Bone marrow (tissue), 2 donors: ENCODE data around the gene RIPOR3.

Experiments
- DNase-seq, 2 donors: peaks; one replicate each; lab custom pipeline; 2025; lab: John Stamatoyannopoulos, UW

The RIPOR3 gene, protein sequence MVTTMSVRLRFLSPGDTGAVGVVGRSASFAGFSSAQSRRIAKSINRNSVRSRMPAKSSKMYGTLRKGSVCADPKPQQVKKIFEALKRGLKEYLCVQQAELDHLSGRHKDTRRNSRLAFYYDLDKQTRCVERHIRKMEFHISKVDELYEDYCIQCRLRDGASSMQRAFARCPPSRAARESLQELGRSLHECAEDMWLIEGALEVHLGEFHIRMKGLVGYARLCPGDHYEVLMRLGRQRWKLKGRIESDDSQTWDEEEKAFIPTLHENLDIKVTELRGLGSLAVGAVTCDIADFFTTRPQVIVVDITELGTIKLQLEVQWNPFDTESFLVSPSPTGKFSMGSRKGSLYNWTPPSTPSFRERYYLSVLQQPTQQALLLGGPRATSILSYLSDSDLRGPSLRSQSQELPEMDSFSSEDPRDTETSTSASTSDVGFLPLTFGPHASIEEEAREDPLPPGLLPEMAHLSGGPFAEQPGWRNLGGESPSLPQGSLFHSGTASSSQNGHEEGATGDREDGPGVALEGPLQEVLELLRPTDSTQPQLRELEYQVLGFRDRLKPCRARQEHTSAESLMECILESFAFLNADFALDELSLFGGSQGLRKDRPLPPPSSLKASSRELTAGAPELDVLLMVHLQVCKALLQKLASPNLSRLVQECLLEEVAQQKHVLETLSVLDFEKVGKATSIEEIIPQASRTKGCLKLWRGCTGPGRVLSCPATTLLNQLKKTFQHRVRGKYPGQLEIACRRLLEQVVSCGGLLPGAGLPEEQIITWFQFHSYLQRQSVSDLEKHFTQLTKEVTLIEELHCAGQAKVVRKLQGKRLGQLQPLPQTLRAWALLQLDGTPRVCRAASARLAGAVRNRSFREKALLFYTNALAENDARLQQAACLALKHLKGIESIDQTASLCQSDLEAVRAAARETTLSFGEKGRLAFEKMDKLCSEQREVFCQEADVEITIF

DNA sequence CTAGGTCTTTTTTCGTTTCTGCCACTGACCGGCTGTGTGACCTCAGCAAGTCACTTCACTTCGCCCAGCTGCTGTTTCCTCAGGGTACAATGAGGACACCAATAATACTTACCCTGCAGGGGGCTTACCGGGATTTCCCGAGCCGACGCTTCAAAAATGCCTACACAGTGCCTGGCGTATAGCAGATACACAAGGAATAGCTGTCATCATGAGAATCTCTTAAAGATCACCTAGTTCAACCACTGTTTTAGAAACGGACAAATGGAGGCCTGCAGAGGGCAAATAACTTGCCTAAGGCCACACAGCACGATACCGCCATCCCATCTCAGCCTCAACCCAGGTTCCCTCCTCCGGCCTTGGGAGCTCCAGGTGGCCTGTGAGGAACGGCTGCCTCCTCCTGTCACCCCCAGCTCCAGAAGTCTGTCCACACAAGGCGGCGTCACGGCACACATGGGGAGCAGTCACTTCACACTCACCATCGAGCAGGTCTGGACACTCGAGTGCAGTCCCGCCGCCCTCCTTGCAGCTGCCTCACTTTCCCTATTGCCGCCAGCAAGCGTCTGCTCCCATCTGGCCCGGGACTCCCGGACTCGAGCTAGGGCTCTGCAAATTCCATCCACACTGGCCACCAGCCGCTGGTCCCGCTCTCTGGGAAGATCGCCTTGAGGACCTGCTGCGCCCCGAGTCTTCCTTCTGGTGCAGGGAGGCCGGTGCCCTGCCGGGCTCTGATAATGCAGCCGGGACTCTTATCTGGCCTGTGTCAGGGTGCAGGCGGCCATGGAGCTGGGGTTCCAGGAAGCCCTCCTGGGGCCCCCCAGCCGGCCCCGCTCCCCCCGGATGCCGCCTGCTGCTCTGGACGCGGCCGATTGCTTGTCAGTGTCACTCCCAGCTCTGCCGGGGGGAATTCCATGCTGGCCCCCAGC, at the start of gene RIPOR3:
Gene RIPOR3, minus strand, starts transcription at position 893 of the 923 bp plus-strand sequence. Its CDS starts 414 bp downstream, at position 479.
- DNase-seq, result no peak

DNA sequence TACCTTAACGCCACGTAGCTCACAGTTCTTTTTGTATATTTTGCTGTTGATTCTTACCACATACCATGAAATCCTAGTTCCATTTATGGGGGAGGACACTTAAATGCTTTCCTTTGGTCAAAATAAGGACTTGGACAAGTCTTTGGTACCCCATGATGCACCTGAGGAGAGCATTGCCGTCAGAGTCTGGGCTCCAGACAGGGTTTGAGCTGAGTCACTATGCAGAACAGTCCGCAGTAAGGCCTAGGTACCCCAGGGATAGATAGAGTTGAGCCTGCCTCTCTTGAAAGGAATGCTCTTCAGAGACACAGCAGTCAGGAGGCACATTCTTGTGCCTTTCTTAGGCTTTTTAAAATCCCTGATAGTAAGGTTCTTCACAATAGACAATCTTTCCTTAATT, 46.0 kb upstream of the RIPOR3 start:
- no peak for DNase-seq

DNA sequence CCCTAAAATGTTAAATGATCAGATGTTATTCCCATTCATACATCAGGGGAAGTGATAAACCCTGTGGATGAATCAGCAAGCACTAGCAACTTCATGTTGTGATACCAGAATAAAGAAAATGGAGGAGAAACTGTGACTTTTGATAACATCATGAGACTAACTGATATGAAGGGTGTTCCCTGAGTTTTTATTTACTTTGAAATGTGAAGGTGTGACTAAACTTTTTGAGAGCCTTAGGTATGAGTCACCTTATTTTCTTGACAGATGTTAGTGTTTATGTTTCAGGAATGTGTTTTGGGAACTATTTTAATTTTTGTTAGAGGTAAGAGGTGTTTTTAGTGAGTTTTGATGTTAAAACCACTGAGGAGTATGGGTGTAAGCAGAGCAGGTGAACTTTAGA, 44.5 kb upstream of the RIPOR3 start:
- DNase-seq, result no peak

DNA sequence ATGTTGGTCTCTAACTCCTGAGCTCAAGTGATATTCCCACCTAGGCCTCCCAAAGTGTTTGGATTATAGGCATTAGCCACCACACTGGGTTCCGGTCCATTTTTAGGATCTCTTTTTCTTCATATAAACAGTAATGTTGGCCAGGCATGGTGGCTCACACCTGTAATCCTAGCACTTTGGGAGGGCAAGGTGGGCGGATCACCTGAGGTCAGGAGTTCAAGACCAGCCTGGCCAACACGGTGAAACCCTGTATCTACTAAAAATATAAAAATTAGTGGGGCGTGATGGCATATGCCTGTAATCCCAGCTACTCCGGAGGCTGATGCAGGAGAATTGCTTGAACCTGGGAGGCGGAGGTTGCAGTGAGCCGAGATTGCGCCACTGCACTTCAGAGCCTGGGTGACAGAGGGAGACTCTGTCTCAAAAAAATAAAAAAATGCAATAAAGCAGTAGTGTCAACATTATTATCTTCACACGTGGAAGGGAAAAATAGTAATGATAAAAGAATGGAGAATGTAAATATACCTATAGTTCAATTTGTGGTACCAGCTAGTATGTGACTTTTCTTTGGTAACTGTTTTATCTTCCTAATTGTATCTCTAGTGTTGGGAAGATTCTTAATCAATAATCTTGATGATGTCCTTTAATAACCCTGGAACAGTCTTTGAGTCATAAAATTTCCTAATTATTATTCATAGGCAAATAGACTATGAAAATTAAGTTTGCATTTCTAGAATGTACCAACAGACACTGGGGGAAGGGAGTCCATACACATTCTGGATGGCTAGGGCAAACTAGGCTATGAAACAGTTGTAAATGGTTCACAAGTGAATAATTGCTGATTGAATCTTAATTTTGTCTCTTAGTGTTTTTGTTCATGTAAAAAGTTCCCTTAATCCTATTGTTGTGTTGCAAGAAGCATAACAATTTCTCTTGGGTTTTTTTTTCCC, 43.7 kb upstream of the RIPOR3 start:
- DNase-seq, result no peak

DNA sequence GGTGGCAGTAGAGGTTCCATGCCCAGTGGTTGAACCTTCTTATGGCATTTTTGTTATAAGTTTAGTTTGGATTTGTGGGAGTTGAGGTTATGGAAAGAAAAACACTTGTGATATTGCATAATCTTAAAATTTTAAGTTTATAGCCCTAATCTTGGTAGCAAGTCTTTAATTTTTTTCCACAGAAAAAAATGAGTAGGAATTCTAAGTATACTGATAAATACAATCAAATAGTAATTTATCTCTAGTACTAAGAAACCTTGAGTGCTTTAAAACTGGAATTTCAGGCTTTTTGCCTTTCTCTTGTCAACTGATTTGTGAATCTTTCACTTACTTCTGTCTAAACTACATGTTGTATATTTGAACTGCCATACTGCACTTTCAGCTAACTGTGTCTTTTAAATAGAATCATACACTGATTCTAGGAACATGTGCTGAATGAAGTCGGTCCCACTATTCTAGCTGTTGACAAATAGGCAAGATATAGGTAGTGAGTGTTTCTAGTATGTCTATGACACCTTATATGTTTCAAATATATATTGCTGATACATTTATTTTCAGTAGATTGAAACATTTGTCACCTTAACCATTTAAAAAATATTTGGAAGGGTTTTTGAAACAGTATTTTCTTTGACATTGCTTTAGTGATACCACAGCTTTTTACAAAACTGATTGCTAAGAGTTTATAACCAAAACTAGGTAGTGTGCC, 42.5 kb upstream of the RIPOR3 start:
- no peak for DNase-seq

DNA sequence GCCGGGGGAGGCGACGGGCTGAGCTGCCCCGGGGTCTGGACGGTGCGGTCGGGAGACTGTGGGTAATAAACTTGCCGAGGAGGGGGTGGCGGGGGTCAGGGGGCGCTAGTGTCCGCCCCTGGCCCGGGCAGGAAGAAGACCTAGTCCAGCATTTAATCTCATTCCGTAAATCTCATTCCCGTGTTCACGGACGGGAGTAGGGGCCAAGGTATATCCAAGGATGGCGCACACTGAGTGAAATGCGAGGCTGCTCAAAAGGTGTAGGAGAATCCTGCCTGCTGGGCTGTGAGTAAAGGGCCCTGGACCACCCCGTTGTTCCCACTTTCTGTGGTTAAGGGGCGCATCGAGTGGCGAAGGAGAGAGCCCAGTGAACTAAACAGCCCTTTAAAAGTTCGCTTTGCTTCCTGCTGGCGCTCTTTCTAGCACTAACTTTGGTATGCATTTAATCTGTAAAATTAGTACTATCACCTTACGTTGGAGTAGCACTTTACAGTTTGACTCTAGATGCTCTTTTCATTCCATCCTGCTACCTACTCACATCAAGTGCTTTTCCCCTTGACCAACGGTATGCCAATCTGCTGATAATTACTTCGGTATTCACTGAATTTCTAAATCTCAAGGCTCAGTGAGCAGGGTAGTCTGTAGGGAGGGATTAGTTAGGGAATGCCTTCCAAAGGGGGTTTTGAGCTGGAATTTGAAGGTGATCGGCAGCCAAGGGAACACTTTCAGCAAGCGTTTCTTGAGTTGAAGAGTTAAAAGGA, 40.8 kb upstream of the RIPOR3 start:
- no peak for DNase-seq

DNA sequence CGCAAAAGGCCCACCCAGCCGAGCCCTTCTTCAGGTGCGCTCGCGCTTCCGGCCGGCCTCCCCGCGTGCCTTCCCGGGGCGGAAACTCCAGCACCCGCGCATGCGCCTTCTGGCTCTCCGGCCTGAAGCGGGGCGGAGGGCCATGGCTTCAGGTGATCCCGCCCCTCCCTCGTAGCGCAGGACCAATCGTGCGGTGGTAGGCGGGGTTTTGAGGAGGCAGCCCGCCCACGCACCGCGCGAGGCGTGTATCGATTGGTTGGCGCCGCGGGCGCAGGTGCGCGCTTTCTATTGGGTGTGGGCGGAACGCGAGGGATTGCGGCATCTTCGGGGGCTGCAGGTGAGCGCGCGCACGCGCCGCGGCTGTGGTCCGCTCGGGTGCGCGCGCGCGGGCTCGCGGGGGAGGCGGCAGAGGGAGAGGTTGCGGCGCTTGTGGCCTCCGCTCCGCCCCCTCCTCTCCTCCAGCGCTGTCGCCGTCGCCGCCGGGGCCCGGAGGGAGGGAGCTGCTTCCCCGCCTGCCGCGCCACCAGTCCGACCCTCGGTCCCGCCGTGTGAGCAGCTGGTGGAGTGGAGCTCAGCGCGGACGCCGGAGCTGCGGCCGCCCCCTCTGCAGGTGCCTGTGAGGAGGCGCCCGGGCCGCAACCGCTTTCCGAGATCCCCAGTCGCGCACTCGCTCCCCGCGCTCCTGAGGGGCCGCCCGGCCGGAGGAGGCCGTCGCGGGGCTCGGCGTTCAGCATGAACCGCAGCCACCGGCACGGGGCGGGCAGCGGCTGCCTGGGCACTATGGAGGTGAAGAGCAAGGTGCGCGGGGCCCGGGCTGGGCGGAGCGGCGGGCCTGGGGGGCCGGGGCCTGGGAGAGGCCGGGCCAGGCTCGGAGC, 40.0 kb upstream of the RIPOR3 start, which contains the start of gene PARD6B:
Gene PARD6B, plus strand, starts transcription at position 526 of the 875 bp plus-strand sequence. Its CDS starts 207 bp downstream, at position 733.
- DNase-seq, result peak; percentile 21 to 75

DNA sequence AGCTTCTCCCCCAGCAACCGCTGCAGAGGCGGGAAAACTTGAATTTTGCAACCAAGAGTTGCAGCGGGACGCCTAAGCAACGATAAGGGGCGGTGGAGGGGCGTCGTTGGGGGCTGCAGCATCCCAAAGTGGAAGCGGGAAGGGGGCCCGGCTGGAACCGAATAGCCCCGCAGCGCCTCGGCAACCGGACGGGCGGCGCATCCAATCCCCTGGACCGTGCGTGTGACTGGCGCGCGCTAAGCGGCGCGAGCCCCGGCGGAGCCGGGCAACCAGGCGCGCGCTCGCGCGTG, 39.4 kb upstream of the RIPOR3 start:
- no peak for DNase-seq

DNA sequence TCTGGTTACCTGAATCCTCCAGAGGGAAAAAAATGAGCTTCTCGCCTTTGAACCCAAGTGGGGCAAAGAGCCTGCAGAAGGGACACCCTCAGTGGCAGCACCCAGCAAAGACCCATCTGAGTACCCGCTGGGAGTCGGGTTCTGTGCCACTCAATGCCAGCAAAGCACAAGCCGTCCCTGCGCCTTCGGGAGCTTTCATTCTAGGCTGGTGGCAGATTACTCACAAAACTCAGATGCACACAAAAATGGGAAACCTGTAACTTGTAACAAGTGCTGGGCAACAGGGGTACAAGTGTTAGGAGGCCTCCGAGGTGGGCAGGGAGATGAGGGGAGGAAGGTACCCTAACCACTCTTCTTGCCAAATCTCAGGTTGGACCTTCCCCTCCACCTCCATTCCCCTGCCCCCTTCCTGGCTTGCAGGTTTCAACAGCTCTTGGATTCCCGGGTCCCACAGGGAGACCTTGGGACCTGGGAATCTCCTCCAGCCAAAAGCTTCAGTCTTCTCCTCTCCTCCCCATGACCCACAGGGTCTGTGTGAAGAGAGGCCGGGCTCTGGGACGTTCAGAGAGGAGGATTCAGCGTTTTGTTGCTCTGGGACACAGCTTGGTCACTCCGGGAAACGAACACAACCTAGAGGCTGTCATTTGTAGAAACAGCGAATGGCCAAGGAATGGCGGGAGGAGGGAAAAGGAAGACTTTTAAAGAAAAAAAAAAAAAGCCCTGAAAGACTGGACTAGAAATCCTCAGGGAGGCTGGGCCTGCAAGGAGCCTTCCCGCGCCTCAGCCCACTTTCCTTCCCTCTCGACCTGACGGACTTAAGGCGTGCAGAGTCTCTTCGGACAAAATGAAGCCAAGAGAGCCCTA, 38.8 kb upstream of the RIPOR3 start:
- DNase-seq, result no peak

DNA sequence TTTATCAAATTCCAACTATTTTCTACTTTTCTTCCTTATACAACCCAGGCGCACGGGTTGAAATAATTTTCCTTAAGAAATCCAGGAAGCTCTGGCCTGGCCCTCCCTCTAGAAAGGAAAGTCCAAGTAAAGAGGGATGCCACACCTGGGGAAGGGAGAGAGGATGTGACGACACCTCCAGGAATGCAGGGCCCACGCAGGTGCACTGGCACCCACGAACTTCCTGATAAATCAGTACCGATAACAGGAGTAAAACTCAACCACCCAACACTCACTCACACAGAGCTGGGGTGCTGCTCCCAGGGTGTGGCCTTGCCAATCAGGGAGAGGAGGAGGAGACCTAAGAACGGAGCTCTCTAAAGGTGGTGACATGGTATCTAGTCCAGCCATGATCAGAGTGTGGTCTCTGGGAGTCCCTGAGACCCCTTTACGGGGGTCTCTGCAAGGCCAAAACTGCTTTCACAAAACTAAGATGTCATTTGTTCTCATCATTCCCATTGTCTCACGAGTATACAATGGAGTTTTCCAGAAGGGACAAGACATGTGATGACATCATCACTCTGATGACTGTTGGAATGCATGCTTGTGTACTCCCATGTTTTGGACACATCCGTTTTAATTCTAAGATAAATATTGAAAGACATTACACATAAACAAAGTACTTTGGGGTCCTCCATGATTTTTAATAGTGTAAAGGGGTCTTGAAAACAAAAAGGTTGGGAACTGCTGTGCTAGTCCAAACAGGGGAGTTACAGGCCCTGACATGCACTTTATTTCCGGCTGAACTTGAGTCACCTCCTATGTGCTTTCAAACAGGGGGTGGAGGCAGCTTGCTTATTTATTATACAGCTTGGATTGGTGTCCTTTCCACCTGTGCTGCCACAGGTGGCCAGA, 37.9 kb upstream of the RIPOR3 start:
- DNase-seq, result no peak

DNA sequence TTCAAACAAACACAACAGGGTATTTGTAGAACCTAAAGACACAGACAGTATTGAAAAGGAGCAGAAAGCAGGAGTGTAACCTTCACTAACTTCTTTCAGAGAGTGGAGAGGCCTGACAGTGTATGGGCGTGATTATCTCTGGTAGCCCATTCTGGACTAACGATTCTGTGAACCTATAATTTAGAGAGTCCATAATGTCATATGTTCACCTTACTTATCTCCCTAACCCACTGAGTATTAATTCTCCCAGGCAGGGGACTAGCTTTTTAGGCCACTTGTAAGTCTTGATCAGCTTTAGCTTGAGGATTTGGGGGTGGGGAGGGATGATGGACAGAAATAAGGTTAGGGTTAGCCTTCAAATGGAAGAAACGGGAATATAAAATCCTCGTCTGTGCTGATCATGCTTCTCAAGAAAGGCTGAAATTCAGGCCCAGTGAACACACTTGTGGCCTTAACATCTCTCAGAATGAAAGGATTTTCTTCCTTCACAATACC, 37.2 kb upstream of the RIPOR3 start:
- DNase-seq, result no peak

DNA sequence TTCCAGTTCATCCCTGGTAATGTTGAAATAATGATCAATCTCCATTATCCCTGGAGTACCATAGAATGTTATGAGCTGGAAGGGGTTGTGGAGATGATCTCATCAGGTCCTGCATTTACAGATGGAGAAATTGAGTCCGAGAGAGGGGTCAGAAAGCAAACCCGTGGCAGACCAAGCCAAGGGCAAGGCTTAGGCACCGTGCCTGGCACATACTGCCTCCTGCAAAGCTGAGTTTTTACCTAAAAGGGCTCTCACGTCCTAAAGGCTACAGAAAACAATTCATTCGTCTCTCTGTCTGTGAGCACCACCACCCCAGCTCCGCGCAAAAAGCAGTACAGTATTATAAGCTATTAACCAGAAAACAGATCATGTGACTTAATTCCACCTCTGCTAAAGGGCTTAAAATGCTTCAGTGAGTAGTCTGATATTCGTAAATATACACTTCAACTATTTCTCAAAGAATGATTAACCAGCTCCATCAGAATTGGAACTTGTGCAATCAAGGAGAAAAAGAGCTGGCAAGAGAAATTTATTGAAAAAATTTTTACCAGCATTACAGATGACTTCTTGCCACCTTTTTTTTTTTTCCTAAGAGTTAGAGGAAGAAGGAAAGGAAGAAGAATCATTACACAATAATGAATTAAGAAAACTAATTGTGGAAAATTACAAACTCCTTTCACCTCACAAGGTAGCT, 36.6 kb upstream of the RIPOR3 start:
- DNase-seq, result no peak

DNA sequence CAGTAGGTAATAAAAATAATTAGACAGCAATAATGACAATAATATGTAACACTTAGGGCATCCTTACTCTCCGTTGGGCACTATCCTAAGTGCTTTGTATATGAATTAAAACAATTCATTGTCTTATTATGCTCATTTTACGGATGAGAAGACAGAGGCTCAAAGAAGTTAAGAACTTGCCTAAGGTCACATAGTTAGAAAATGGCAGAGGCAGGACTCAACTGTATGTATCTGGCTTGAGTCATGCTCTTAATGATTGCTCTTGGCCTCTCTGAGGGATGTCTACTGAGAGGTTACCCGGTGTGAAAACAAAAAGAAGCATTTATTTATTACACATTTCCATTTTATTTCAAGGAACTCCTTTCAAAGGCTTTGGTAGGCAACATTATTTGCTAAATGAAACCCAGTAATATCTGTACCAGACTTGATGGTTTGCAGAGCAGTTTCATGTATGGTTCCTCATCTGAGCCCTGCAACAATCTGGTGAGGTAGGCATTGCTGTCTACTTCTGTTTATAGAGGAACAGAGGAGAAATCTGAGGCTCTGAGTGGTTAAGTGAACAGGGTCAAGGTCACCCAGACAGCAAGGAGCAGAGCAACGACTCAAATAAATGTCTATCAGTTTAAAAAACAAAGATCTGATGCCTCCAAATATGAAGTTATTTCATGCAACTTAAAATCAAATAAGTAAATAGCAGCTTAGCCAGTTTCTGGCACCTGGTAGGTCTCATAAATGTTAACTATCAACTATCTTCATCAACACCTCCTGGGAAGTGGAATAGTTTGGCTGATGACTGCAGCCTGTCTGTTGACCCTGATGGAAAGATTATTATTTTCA, 35.8 kb upstream of the RIPOR3 start:
- DNase-seq, result no peak

DNA sequence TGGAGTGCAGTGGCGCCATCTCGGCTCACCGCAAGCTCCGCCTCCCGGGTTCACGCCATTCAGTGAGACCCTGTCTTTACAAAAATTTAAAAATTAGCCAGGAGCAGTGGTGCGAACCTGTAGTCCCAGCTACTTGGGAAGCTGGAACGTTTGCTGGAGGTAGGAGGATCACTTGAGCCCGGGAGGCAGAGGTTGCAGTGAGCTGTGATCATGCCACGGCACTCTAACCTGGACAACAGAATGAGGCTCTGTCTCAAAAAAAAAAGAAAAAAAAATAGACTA, 34.3 kb upstream of the RIPOR3 start:
- no peak for DNase-seq
